Endodermal cell (in vitro differentiated cells): ENCODE measurements around the gene RAB24. TPM values are rescaled to one million over a fixed set of nuclear protein-coding genes. Genes with fewer than 3 reads are reported as not detected.
A peak's percentile ranks its signal among the peaks of the same experiment; 100 is the strongest.

Source experiments
- DNase-seq: peaks from one replicate; pipeline ENCODE4 v3.0.0-alpha.2; 2017
- H3K27ac ChIP-seq: 2 replicates; pipeline ENCODE4 v1.5.1; 2013; ENCODE audit warnings: mild to moderate bottlenecking, low read depth, low read length, moderate library complexity
- H3K27me3 ChIP-seq: 2 replicates; pipeline ENCODE4 v1.6.1; 2013; ENCODE audit warnings: mild to moderate bottlenecking, low read length, moderate library complexity; ENCODE audit not compliant: insufficient read depth, control insufficient read depth, poor library complexity, severe bottlenecking
- H3K36me3 ChIP-seq: 2 replicates; pipeline ENCODE4 v1.7.0; 2013; ENCODE audit warnings: mild to moderate bottlenecking, low read length, moderate library complexity; ENCODE audit not compliant: control insufficient read depth, insufficient read depth
- H3K4me1 ChIP-seq: one replicate; pipeline ENCODE4 v1.7.0; 2013; ENCODE audit warnings: low read length; ENCODE audit not compliant: control insufficient read depth, insufficient read depth
- H3K4me3 ChIP-seq: 2 replicates; pipeline ENCODE4 v1.5.1; 2013; ENCODE audit warnings: mild to moderate bottlenecking, low read length, moderate library complexity
- H3K9ac ChIP-seq: 2 replicates; pipeline ENCODE4 v1.6.1; 2013; ENCODE audit warnings: mild to moderate bottlenecking, low read length, moderate library complexity; ENCODE audit not compliant: poor library complexity, severe bottlenecking; ENCODE audit errors: extremely low read depth
- H3K9me3 ChIP-seq: 2 replicates; pipeline ENCODE4 v1.6.1; 2013; ENCODE audit warnings: mild to moderate bottlenecking, low read length, moderate library complexity; ENCODE audit not compliant: control insufficient read depth
- H3K27ac Mint-ChIP-seq: 2 replicates; pipeline ENCODE4 v1.8.0; 2020; ENCODE audit warnings: mixed read lengths
- H3K27me3 Mint-ChIP-seq: 2 replicates; pipeline ENCODE4 v1.8.0; 2021; ENCODE audit warnings: mild to moderate bottlenecking, mixed read lengths; ENCODE audit not compliant: insufficient read depth
- H3K36me3 Mint-ChIP-seq: 2 replicates; pipeline ENCODE4 v1.8.0; 2020; ENCODE audit warnings: low read depth, mixed read lengths
- H3K4me1 Mint-ChIP-seq: 2 replicates; pipeline ENCODE4 v1.8.0; 2020; ENCODE audit warnings: mixed read lengths
- H3K4me3 Mint-ChIP-seq: 2 replicates; pipeline ENCODE4 v1.8.0; 2020; ENCODE audit warnings: mild to moderate bottlenecking, moderate library complexity, mixed read lengths
- H3K9me3 Mint-ChIP-seq: 2 replicates; pipeline ENCODE4 v1.8.0; 2020; ENCODE audit warnings: mild to moderate bottlenecking, mixed read lengths
- CTCF ChIP-seq: fragments of 200-600 bp; sonication (generic); conservative IDR thresholded peaks from 2 replicates; pipeline ENCODE4 v1.5.0; 2021; ENCODE audit warnings: antibody characterized with exemption, mild to moderate bottlenecking
- WGBS, 2 experiments: methylation state at CpG; one replicate each; pipeline versions ENCODE4 v1.1.5 to v1.1.7; 2013; ENCODE audit warnings: missing lambda C conversion rate in 2 of 2, mixed read lengths in 1 of 2; ENCODE audit not compliant: insufficient coverage in 1 of 2, insufficient read length in 1 of 2; 5-methylcytosine and 5-hydroxymethylcytosine counted together
- total RNA-seq, 2 donors: library from RNA; stranded (reverse); fragmentation: NEBNext Ultra II Directional in 1 of 2; extraction: Animal tissue kit (Norgen Biotek cat#: 25700) in 1 of 2; gene quantifications; 2 replicates in 1 of 2; 3 replicates in 1 of 2; pipeline ENCODE4 v1.2.1, GENCODE V29; 2021

RAB24 gene
- total RNA-seq, 2 donors from 2014 or later, result 13.8 to 25.1 TPM

- H3K27me3 Mint-ChIP-seq, result peaks cover 3% of the 10 kb centered on the region
- Histone ChIP-seq H3K4me1 (no peaks in the 10 kb centered on the region), H3K4me3 (peak overlapping the region; percentile 83), H3K27ac (no peak overlapping the region), H3K36me3 (peaks cover 19% of the 10 kb centered on the region), H3K9ac (no peak overlapping the region), H3K9me3 (no peaks in the 10 kb centered on the region), H3K27me3 (no peaks in the 10 kb centered on the region)
- no peaks in the 10 kb centered on the region for H3K9me3 Mint-ChIP-seq
- 20 to 38% methylated on average over 5 to 20 of the region's 20 CpGs for WGBS, 2 experiments
- peak; percentile 73 for DNase-seq
- peak overlapping the region; percentile 73 for H3K27ac Mint-ChIP-seq
- no peak for TF ChIP-seq CTCF
- H3K4me3 Mint-ChIP-seq, result peak overlapping the region; percentile 65
- peaks cover 19% of the 10 kb centered on the region for H3K36me3 Mint-ChIP-seq
- H3K4me1 Mint-ChIP-seq, result peaks cover 11% of the 10 kb centered on the region
Measured at GRCh38 chr5:177310757-177311391, 7.4 kb upstream of the RAB24 start.

GRCh38 chr5:177310332-177310731 lies 6.8 kb upstream of the RAB24 start:
- Histone ChIP-seq H3K4me1 (no peaks in the 10 kb centered on the region), H3K36me3 (peaks cover 25% of the 10 kb centered on the region), H3K9me3 (no peaks in the 10 kb centered on the region), H3K9ac (no peak overlapping the region), H3K27me3 (no peaks in the 10 kb centered on the region), H3K27ac (no peak overlapping the region), H3K4me3 (peak overlapping the region; percentile 83)
- no peak for TF ChIP-seq CTCF
- peaks cover 11% of the 10 kb centered on the region for H3K4me1 Mint-ChIP-seq
- 93 to 95% methylated on average over 7 to 13 of the region's 13 CpGs for WGBS, 2 experiments
- H3K4me3 Mint-ChIP-seq, result peak overlapping the region; percentile 65
- H3K9me3 Mint-ChIP-seq, result no peaks in the 10 kb centered on the region
- peaks cover 3% of the 10 kb centered on the region for H3K27me3 Mint-ChIP-seq
- peaks cover 24% of the 10 kb centered on the region for H3K36me3 Mint-ChIP-seq
- no peak overlapping the region for H3K27ac Mint-ChIP-seq
- no peak for DNase-seq

GRCh38 chr5:177309351-177310191 lies 6.1 kb upstream of the RAB24 start:
- no peaks in the 10 kb centered on the region for H3K9me3 Mint-ChIP-seq
- peaks cover 30% of the 10 kb centered on the region for H3K36me3 Mint-ChIP-seq
- Histone ChIP-seq H3K4me3 (no peak overlapping the region), H3K27ac (no peak overlapping the region), H3K4me1 (peaks cover 3% of the 10 kb centered on the region), H3K27me3 (no peaks in the 10 kb centered on the region), H3K36me3 (peaks cover 30% of the 10 kb centered on the region), H3K9me3 (no peaks in the 10 kb centered on the region), H3K9ac (no peak overlapping the region)
- WGBS, 2 experiments, result 88 to 95% methylated on average over 7 to 10 of the region's 10 CpGs
- H3K27me3 Mint-ChIP-seq, result peaks cover 3% of the 10 kb centered on the region
- peak; percentile 96 for DNase-seq
- peaks cover 15% of the 10 kb centered on the region for H3K4me1 Mint-ChIP-seq
- H3K4me3 Mint-ChIP-seq, result peak overlapping the region; percentile 32
- peak overlapping the region; percentile 66 for H3K27ac Mint-ChIP-seq
- peak; percentile 96 for TF ChIP-seq CTCF
